Prostate gland (tissue), 2 donors: ENCODE measurements around the gene CACNA2D4.

Experiments
- POLR2A ChIP-seq: fragments of 450-650 bp; IDR thresholded peaks from one replicate; pipeline ENCODE4 v1.6.1; 2016; ENCODE audit warnings: antibody characterized with exemption, mild to moderate bottlenecking
- POLR2AphosphoS5 ChIP-seq: sonication (generic); formaldehyde crosslinking; IDR thresholded peaks from one replicate; pipeline ENCODE4 v1.6.1; 2017; ENCODE audit warnings: antibody characterized with exemption
- TF ChIP-seq, protein P1 (sequence below), 4 experiments: fragments of 200-600 bp in 2 of 4; fragments of 450-650 bp in 2 of 4; sonication (generic) in 2 of 4; IDR thresholded peaks; 1 replicate in 3 of 4; 2 replicates in 1 of 4; pipeline ENCODE4 v1.5.1; 2016 to 2019; ENCODE audit warnings: antibody characterized with exemption in 4 of 4, mild to moderate bottlenecking in 2 of 4, moderate library complexity in 2 of 4

DNA sequence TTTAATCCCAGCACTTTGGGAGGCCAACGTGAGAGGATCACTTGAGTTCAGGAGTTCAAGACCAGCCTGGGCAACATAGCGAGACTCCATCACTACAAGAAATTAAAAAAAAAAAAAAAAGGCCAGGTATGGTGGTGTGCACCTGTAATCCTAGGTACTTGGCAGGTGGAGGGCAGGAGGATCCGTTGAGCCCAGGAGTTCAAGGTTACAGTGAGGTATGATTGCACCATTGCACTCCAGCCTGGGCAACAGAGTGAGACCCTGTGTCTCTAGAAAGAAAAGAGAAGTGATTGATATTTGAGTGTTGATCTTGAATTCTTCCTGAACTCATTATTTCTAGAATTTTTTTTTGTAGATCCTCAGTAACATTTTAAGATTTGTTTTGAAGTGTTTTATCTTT is 168.2 kb downstream of the CACNA2D4 start:
- TF ChIP-seq POLR2A = no peak
- TF ChIP-seq, protein P1, sequence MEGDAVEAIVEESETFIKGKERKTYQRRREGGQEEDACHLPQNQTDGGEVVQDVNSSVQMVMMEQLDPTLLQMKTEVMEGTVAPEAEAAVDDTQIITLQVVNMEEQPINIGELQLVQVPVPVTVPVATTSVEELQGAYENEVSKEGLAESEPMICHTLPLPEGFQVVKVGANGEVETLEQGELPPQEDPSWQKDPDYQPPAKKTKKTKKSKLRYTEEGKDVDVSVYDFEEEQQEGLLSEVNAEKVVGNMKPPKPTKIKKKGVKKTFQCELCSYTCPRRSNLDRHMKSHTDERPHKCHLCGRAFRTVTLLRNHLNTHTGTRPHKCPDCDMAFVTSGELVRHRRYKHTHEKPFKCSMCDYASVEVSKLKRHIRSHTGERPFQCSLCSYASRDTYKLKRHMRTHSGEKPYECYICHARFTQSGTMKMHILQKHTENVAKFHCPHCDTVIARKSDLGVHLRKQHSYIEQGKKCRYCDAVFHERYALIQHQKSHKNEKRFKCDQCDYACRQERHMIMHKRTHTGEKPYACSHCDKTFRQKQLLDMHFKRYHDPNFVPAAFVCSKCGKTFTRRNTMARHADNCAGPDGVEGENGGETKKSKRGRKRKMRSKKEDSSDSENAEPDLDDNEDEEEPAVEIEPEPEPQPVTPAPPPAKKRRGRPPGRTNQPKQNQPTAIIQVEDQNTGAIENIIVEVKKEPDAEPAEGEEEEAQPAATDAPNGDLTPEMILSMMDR (IDR thresholded peaks at IDR 0.05) = no peak
- TF ChIP-seq POLR2AphosphoS5 = no peak
